Measurements from ENCODE around the gene EPAS1. TPM values are rescaled to one million over a fixed set of nuclear protein-coding genes. Genes with fewer than 3 reads are reported as not detected.

EPAS1 gene
- total RNA-seq, 1 experiment from 2014 or later = 106 TPM

DNA sequence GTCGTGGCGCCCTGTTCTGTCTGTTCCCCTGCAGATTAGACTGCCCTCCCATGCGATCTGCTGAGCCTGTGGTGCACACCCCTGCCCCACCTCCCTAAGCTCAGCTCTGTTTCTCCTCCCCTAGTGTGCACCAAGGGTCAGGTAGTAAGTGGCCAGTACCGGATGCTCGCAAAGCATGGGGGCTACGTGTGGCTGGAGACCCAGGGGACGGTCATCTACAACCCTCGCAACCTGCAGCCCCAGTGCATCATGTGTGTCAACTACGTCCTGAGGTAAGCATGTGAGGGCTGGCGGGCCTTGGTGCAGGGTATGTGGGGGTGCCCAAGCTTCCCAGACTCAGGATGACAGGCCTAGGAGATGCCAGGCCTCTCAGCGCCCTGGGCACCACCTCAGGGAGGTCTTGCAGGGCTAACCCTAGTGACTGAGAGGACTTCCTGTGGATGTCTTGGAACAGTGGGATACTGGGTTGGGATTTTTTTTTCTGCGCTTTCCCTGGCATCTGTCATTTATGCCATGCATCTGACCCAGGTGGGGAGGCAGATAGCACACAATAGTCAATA, 78.4 kb downstream of the EPAS1 start:
- ChIA-PET CTCF (no interaction called here), POLR2A (no interaction called here)

DNA sequence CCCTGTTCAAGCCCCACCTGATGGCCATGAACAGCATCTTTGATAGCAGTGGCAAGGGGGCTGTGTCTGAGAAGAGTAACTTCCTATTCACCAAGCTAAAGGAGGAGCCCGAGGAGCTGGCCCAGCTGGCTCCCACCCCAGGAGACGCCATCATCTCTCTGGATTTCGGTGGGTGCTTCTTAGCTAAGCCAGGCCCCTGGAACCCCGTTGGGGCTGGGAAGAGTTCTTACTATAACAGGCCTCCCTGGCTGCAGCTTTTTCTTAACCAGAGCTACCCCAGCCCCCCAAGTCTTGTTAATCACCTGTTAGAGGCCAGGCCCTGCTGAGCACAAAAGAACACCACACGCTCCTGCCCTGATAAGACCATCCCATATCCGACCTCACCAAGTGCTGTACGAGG, 79.4 kb downstream of the EPAS1 start:
- no peaks in the 10 kb centered on the region for H3K27me3 ChIP-seq (ENCODE audit: control insufficient read depth, insufficient read depth, low read length)
- no peaks in the 10 kb centered on the region for H3K4me1 ChIP-seq (ENCODE audit: control insufficient read depth, insufficient read depth, low read length)
- DNase-seq (ENCODE audit: low read depth, low spot score) (no peak), ATAC-seq (no peak)
- no TSS peak for BruUV-seq (replicated peaks)
- peaks cover 4% of the 10 kb centered on the region; the same call in 1 of the 2 replicates for H3K36me3 ChIP-seq (ENCODE audit: control insufficient read depth, insufficient read depth, low read length)
- in situ Hi-C loops (cut with HindIII; ENCODE audit: low pct_unique_long_range_greater_than_20kb, low sequenced_read_pairs) = no loop called here
- CTCF ChIA-PET = no interaction called here
- POLR2A ChIA-PET = no interaction called here
- intact Hi-C loops (cut with micrococcal nuclease; ENCODE audit: unreplicated experiment) = no loop called here
- H3K9me3 ChIP-seq (ENCODE audit: control insufficient read depth, insufficient read depth, low read depth, low read length) = no peaks in the 10 kb centered on the region
- no peak overlapping the region for H3K27ac ChIP-seq (ENCODE audit: low read length)
- TF ChIP-seq TCF7L2 (IDR thresholded peaks at IDR 0.05; ENCODE audit: low read depth, low read length) (no peak), SIN3A (IDR thresholded peaks at IDR 0.05; ENCODE audit: borderline replicate concordance, insufficient read depth, low read depth, low read length) (no peak), POLR2AphosphoS5 (IDR thresholded peaks at IDR 0.05; ENCODE audit: low read depth, low read length) (no peak), REST (IDR thresholded peaks at IDR 0.05; ENCODE audit: insufficient read depth in 1 of 2, low read depth in 2 of 2, low read length in 1 of 2) (no peak)
- TF ChIP-seq, protein P1, sequence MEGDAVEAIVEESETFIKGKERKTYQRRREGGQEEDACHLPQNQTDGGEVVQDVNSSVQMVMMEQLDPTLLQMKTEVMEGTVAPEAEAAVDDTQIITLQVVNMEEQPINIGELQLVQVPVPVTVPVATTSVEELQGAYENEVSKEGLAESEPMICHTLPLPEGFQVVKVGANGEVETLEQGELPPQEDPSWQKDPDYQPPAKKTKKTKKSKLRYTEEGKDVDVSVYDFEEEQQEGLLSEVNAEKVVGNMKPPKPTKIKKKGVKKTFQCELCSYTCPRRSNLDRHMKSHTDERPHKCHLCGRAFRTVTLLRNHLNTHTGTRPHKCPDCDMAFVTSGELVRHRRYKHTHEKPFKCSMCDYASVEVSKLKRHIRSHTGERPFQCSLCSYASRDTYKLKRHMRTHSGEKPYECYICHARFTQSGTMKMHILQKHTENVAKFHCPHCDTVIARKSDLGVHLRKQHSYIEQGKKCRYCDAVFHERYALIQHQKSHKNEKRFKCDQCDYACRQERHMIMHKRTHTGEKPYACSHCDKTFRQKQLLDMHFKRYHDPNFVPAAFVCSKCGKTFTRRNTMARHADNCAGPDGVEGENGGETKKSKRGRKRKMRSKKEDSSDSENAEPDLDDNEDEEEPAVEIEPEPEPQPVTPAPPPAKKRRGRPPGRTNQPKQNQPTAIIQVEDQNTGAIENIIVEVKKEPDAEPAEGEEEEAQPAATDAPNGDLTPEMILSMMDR (IDR thresholded peaks at IDR 0.05) = no peak
- no peak overlapping the region for H3K4me3 ChIP-seq (ENCODE audit: low read depth in 2 of 2, low read length in 2 of 2)

More for the DNA sequence above, 78.4 kb downstream of the EPAS1 start:
- Histone ChIP-seq H3K27ac (ENCODE audit: low read length) (no peak overlapping the region), H3K36me3 (ENCODE audit: control insufficient read depth, insufficient read depth, low read length) (peaks cover 4% of the 10 kb centered on the region; the same call in 1 of the 2 replicates), H3K9me3 (ENCODE audit: control insufficient read depth, insufficient read depth, low read depth, low read length) (no peaks in the 10 kb centered on the region), H3K4me3 (ENCODE audit: low read depth in 2 of 2, low read length in 2 of 2) (no peak overlapping the region), H3K4me1 (ENCODE audit: control insufficient read depth, insufficient read depth, low read length) (no peaks in the 10 kb centered on the region), H3K27me3 (ENCODE audit: control insufficient read depth, insufficient read depth, low read length) (no peaks in the 10 kb centered on the region)
- TF ChIP-seq POLR2AphosphoS5 (IDR thresholded peaks at IDR 0.05; ENCODE audit: low read depth, low read length) = no peak
- TF ChIP-seq REST (IDR thresholded peaks at IDR 0.05; ENCODE audit: insufficient read depth in 1 of 2, low read depth in 2 of 2, low read length in 1 of 2) = no peak
- TF ChIP-seq TCF7L2 (IDR thresholded peaks at IDR 0.05; ENCODE audit: low read depth, low read length) = no peak
- TF ChIP-seq, protein P1 (IDR thresholded peaks at IDR 0.05) = no peak
- TF ChIP-seq SIN3A (IDR thresholded peaks at IDR 0.05; ENCODE audit: borderline replicate concordance, insufficient read depth, low read depth, low read length) = no peak
- intact Hi-C loops (cut with micrococcal nuclease; ENCODE audit: unreplicated experiment) = no loop called here
- no TSS peak for BruUV-seq (replicated peaks)
- in situ Hi-C loops (cut with HindIII; ENCODE audit: low pct_unique_long_range_greater_than_20kb, low sequenced_read_pairs) = no loop called here
- ATAC-seq (no peak), DNase-seq (ENCODE audit: low read depth, low spot score) (no peak)

Measured in Panc1 (cell line).